DMS 273 (cell line): ENCODE results near the gene TM9SF3.
A peak's percentile ranks its signal among the peaks of the same experiment; 100 is the strongest.

Source experiments
- DNase-seq: peaks from one replicate; lab custom pipeline; 2025; ENCODE audit not compliant: unreplicated experiment; lab: John Stamatoyannopoulos, UW

TM9SF3 gene

GRCh38 chr10:96512524-96513304 is 74.1 kb downstream of the TM9SF3 start:
- DNase-seq, result peak; percentile 67

GRCh38 chr10:96511044-96511945 is 75.5 kb downstream of the TM9SF3 start:
- peak; percentile 67 for DNase-seq

GRCh38 chr10:96509017-96509641 is 77.7 kb downstream of the TM9SF3 start:
- DNase-seq, result no peak

GRCh38 chr10:96507044-96507443 is 79.8 kb downstream of the TM9SF3 start:
- DNase-seq, result no peak

- no peak for DNase-seq
These were observed 81.4 kb downstream of the TM9SF3 start for GRCh38 chr10:96505150-96506136.

DNA sequence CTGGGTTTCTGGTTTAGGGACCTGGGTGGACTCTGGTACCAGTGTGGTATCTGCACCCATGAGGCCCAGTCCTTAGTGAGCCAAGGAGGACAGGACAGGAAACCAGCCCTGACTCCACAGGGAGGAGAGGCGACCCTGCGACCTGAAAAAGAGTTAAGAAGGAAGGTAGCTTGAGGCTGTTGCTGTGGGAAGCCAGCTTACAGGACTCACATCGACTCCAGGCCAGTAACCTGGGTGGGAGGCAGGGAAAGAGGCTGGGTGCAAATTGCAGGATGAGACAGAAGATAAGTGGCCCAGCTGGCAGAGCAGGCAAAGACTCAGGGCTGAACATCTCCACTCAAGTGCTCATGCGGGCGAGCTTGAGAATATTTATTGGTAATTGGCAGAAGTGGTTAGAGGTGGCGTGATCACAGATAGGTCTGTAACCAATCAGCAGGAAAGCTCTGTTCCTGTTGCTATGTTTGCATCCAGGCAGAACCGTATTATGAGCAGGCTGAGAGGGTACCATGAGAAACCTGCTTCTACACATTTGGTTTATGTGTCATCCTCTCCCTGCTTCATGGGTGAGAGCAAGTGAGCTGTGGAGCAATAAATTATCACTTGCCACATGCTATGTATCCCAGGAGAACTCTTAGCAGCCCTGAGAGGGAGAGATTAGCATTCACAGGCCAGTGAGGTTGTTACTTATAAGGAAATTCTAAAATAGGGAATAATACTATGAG is 84.1 kb downstream of the TM9SF3 start:
- DNase-seq, result no peak

DNA sequence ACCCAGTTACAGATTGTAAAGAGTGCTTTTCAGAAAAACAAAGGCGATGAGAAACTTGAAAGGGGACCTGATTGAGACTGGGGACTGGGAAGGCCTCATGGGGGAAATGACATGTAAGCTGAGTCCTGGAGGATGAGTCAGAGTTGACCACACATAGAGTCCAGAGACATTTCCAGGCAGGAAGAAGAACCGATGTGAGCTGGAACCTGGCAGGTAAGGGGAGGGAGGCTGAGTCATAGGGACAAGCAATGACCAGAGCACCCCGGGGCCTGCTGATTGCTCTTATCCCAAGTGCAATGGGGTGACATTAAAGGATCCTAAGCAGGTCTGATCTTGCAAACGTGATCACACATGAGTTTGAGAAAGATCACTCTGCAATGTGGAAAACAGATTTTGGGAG is 84.8 kb downstream of the TM9SF3 start:
- DNase-seq, result no peak

GRCh38 chr10:96500519-96500918 is 86.3 kb downstream of the TM9SF3 start:
- DNase-seq, result no peak

GRCh38 chr10:96500050-96500449 is 86.8 kb downstream of the TM9SF3 start:
- DNase-seq, result no peak

DNA sequence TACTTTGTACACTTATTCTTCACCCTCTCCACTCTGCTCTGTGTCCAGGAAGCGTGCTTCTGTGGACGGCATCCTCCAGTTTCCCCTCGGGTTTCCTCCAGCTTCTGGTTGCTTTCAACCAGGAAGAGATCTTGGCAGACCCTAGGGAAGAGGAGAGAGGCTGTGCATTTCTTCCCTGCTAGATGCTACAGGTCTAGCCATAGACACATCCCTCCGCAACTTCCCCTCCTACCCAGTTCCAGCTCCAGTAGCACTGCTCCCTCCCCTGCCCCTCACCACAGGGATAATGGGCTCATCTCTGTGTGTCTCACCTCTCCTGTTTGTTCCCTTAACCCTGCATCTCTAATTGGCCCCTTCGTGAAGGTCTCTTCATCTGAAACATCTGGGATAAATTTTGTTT is 89.4 kb downstream of the TM9SF3 start:
- DNase-seq, result no peak

DNA sequence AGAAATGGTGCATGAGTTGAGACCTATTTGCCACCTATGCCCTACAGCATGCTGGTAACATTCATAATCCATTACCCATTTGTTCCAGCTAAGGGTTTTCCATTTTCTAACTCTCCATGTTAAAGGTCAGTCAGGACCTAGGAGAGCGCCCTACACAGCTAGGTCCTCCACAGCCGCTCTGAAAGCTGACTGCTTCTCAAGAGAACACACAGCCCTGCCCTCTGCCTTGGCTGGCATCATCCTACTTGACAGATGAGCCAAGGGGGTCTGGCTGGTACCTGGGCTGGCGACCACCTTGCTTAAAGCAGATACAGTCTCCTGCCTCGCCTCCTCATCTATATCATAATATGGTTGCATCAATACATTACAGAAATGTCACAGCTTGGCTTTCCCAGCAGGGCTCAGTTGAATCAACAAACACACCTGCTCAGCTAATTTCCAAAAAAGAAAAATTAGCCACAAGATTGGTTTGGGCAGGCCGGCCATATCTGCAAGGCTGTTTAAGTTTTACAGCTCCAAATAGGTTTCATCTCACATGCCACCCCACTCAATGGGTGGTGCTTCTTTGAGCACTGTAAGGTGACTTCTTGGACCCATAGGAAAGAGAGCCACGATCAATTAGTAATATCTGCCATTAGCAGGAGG is 90.4 kb downstream of the TM9SF3 start:
- DNase-seq, result peak; percentile 14

- DNase-seq, result no peak
These were observed 91.3 kb downstream of the TM9SF3 start for GRCh38 chr10:96495544-96495943.

DNA sequence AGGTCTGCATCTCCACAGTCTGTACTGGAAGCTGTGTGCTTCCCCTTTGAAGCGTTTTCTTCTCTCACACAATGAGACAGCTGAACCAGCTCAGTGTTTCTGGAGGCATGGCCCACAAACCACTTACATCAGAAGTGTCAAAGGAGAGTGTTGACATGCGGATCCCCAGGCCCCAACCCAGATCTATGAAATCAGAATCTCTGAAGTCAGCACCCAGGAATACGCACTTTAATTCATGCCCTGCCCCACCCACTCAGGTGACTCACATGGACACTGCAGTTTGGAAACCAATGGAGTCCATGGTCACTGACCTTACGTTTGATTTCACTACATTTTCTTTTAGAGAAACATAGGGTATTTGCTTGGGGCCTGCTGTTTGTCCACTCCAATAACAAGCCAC is 92.1 kb downstream of the TM9SF3 start:
- DNase-seq, result no peak

DNA sequence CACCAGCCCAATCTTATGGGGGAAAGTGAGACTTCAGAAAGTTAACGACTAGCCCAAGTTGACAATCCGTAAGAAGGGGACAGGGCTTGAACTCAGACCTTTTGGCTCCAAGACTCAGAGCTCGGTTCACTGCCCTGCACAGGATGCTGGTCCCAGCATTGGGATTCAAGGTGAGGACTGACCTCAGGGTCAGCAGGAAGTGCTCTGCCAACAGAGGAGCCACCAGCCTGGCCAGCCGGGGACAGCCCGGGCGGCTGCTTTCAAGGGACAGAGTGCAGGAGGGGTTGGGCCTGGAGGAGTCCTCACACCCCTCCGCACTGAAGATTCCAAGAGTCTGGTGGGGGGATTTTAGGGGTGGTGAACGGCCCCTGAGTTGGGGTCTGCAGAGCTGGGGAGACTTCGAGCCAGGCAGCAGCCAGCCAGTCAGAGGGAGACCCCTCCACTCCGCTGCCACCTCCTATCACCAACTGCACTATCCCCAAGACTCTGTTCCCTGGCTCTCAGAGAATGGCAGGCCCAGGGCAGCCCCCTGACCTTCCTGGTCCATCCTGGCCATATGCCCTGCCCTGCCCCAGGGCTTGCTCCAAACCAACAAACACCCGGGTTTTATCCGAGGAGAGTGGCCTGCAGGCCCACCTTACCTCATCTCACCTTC is 92.8 kb downstream of the TM9SF3 start:
- DNase-seq, result no peak

DNA sequence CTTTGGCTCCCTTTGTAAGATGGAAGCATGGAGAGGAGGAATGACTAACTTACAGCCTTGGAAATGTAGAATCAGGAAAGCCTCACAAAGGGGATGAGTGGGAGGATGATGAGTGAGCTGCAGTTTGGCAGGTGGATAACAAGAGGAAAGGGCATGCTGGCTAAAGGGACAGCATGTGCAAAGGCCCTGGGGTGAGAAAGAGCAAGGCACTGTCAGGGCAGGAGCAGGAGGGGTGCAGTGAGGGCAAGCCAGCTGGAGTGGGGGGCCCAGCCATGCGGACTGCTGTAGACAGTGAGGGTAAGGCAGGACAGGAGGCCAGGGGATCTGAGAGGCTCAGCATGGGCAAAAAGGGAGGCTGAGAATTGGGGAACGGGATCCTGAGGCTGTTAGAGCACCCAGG is 93.6 kb downstream of the TM9SF3 start:
- DNase-seq, result no peak

- peak; percentile 5 for DNase-seq
These were observed 95.5 kb downstream of the TM9SF3 start for GRCh38 chr10:96491303-96491702.

DNA sequence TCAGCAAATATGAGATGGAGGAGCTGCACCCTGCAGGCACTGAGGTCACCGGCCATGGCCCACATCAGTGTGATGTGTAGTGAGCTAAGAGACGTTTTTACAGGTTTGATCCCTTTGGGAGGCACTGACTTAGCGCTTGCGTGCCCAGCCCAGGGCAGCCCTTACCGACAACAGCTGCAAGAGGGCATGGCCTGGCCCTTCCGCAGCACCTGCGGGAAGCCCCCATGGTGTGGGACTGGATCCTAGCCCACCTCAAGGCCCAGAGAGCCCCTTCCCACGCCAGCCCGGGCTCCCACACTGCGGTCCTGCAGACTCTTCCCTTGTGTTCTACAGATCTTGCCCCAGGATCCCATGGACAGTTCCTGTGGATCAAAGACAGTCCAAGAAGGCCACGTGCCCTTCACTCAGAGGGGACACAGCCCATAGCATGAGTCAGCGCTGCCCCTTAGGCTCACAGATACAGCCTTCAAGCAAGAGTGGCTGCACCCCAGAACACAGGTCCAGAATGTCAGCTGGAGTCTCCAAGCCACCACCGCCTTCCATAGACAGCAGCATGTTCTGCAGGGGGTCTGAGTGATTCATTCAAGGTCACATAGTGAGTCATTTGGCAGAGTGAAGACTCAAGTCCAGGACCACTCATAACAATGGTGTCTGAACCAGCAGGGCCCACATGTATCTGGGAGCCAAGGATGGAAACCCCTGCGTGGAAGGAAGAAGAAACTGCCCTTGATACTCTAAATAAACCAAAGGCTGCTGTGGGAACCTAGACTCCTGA is 98.5 kb downstream of the TM9SF3 start:
- DNase-seq, result no peak
